Endothelial cell of umbilical vein (primary cell): ENCODE results near the gene WASF2. TPM values are rescaled to one million over a fixed set of nuclear protein-coding genes. Genes with fewer than 3 reads are reported as not detected.

Experiments used
- BruUV-seq: library from RNA; stranded (reverse); fragments of 400-500 nt; replicated peaks from 2 replicates; lab custom pipeline; 2021; lab: Mats Ljungman, UMichigan
- CTCF ChIA-PET: fragments of 300-600, 350-600 bp; sonication (Branson Sonifier 250); formaldehyde crosslinking; loops from one replicate; lab custom pipeline; 2021; ENCODE audit warnings: antibody characterized with exemption, inconsistent platforms; lab: Charles Lee
- POLR2A ChIA-PET: fragments of 300-600, 350-600 bp; sonication (Branson Sonifier 250); formaldehyde crosslinking; loops from one replicate; lab custom pipeline; 2021; ENCODE audit warnings: antibody characterized with exemption, inconsistent platforms; lab: Charles Lee
- DNase-seq: peaks from one replicate; pipeline ENCODE4 v3.0.0-alpha.2; 2011; ENCODE audit warnings: low read depth, low spot score
- FAIRE-seq: peaks from 2 replicates; lab custom pipeline; 2011; peaks lifted over from hg19 to GRCh38; lab: Jason Lieb, UNC
- H2AFZ ChIP-seq: 2 replicates; pipeline ENCODE4 v1.6.0; 2012; ENCODE audit warnings: low read depth, low read length, control low read depth, inconsistent platforms
- H3K27ac ChIP-seq: 2 replicates; pipeline ENCODE4 v1.5.1; 2011; ENCODE audit warnings: low read depth, mild to moderate bottlenecking, control low read depth, low read length, moderate library complexity; ENCODE audit not compliant: insufficient read depth
- H3K27me3 ChIP-seq, 2 experiments: 2 replicates each; pipeline versions ENCODE4 v1.6.0 to v1.6.1; 2011; ENCODE audit warnings: low read length in 2 of 2, mixed read lengths in 1 of 2; ENCODE audit not compliant: control insufficient read depth in 2 of 2, insufficient read depth in 2 of 2
- H3K36me3 ChIP-seq, 2 experiments: 2 replicates in 1 of 2; 3 replicates in 1 of 2; pipeline ENCODE4 v1.5.1; 2011; ENCODE audit warnings: low read length in 2 of 2, mild to moderate bottlenecking in 1 of 2, moderate library complexity in 1 of 2; ENCODE audit not compliant: control insufficient read depth in 2 of 2, insufficient read depth in 2 of 2; ENCODE audit errors: extremely low read depth in 1 of 2
- H3K4me1 ChIP-seq: 3 replicates; pipeline ENCODE4 v1.5.1; 2011; ENCODE audit warnings: mild to moderate bottlenecking, low read length; ENCODE audit not compliant: control insufficient read depth, insufficient read depth; ENCODE audit errors: extremely low read depth
- H3K4me2 ChIP-seq: 2 replicates; pipeline ENCODE4 v1.6.1; 2011; ENCODE audit warnings: low read length, control low read depth, mixed read lengths; ENCODE audit not compliant: insufficient read depth
- H3K4me3 ChIP-seq, 3 experiments: fragments of 200-600 bp in 1 of 3; sonication (generic), shearing (Covaris generic) in 1 of 3; replicated peaks in 1 of 3; 2 replicates each; pipeline ENCODE4 v1.5.1; 2011 to 2016; ENCODE audit warnings: control low read depth in 3 of 3, low read length in 3 of 3, mild to moderate bottlenecking in 2 of 3, inconsistent platforms in 1 of 3, low read depth in 1 of 3, moderate library complexity in 1 of 3; ENCODE audit not compliant: insufficient read depth in 1 of 3
- H3K79me2 ChIP-seq: 2 replicates; pipeline ENCODE4 v1.6.0; 2012; ENCODE audit warnings: low read length, inconsistent platforms; ENCODE audit not compliant: control insufficient read depth, insufficient read depth
- H3K9ac ChIP-seq: replicated peaks from 2 replicates; pipeline ENCODE3; 2011; ENCODE audit warnings: low read length, control low read depth; ENCODE audit not compliant: insufficient read depth; ENCODE audit errors: extremely low read depth
- H3K9me1 ChIP-seq: replicated peaks from 3 replicates; pipeline ENCODE4 v1.6.0; 2011; ENCODE audit warnings: mild to moderate bottlenecking, low read length; ENCODE audit not compliant: control insufficient read depth, insufficient read depth; ENCODE audit errors: extremely low read depth
- H3K9me3 ChIP-seq: replicated peaks from 2 replicates; pipeline ENCODE4 v1.5.1; 2012; ENCODE audit warnings: low read length, inconsistent platforms; ENCODE audit not compliant: control insufficient read depth, insufficient read depth
- H4K20me1 ChIP-seq: replicated peaks from 2 replicates; pipeline ENCODE3; 2011; ENCODE audit warnings: mild to moderate bottlenecking, low read length; ENCODE audit not compliant: control insufficient read depth, insufficient read depth; ENCODE audit errors: extremely low read depth
- CTCF ChIP-seq, 2 donors: IDR thresholded peaks; 1 replicate in 1 of 2; 2 replicates in 1 of 2; pipeline ENCODE4 v1.5.1; 2011; ENCODE audit warnings: low read length in 2 of 2, mild to moderate bottlenecking in 2 of 2, moderate library complexity in 2 of 2, control low read depth in 1 of 2, inconsistent platforms in 1 of 2, low read depth in 1 of 2; ENCODE audit not compliant: insufficient read depth in 1 of 2; ENCODE audit errors: extremely low read depth in 1 of 2
- EZH2 ChIP-seq: IDR thresholded peaks from 2 replicates; pipeline ENCODE4 v1.6.1; 2012; ENCODE audit warnings: borderline replicate concordance, low read depth, mild to moderate bottlenecking, moderate library complexity, low read length, inconsistent platforms; ENCODE audit not compliant: severe bottlenecking
- FOS ChIP-seq: IDR thresholded peaks from 2 replicates; pipeline ENCODE4 v1.6.1; 2011; ENCODE audit warnings: mild to moderate bottlenecking, low read length, moderate library complexity, borderline replicate concordance; ENCODE audit not compliant: insufficient read depth
- GATA2 ChIP-seq: IDR thresholded peaks from 2 replicates; pipeline ENCODE4 v1.7.0; 2011; ENCODE audit warnings: low read depth, mild to moderate bottlenecking, moderate library complexity, mixed read lengths, low read length; ENCODE audit not compliant: insufficient read length, insufficient read depth
- JUN ChIP-seq: IDR thresholded peaks from 2 replicates; pipeline ENCODE4 v1.6.1; 2011; ENCODE audit warnings: borderline replicate concordance, low read depth; ENCODE audit not compliant: insufficient read length, insufficient read depth
- MAX ChIP-seq: IDR thresholded peaks from 2 replicates; pipeline ENCODE4 v1.6.1; 2011; ENCODE audit not compliant: insufficient read depth, insufficient read length
- MYC ChIP-seq: IDR thresholded peaks from one replicate; pipeline ENCODE4 v1.6.1; 2011; ENCODE audit warnings: mild to moderate bottlenecking, low read depth, low read length
- POLR2A ChIP-seq: IDR thresholded peaks from 2 replicates; pipeline ENCODE4 v1.6.1; 2012; ENCODE audit warnings: low read depth, mild to moderate bottlenecking, control low read depth, low read length
- POLR2AphosphoS5 ChIP-seq: IDR thresholded peaks from 2 replicates; pipeline ENCODE4 v1.6.1; 2012; ENCODE audit warnings: low read depth, mild to moderate bottlenecking, control low read depth, low read length, moderate library complexity; ENCODE audit not compliant: insufficient read depth
- dilution Hi-C: fragments of 300-500 bp; cut with MboI; formaldehyde crosslinking; loops from one replicate; pipeline ENCODE4 v1.15.0; 2019; ENCODE audit warnings: low sequenced_read_pairs; ENCODE audit not compliant: extremely low pct_ligation_motif_present
- intact Hi-C: fragments of 100-400 bp; cut with micrococcal nuclease; formaldehyde crosslinking; loops from one replicate; pipeline ENCODE4 v1.10.0; 2022
- polyA plus RNA-seq, 4 experiments: library from polyadenylated mRNA; depleted of rRNA in 3 of 4; stranded (reverse) in 3 of 4; unstranded in 1 of 4; fragments of >200 nt; gene quantifications; 2 replicates each; pipeline versions ENCODE4 v1.2.1 to v1.2.3, GENCODE V29; 2011 to 2012; ENCODE audit warnings: missing spikeins in 1 of 4
- total RNA-seq: library from RNA; stranded (reverse); gene quantifications from 2 replicates; pipeline ENCODE4 v1.2.3, GENCODE V29; 2021

Gene WASF2
- total and polyA plus RNA-seq, 2 donors (not counting 3 experiments of a cell fraction or from before 2014, with no cell fraction given), result 76.9 to 172 TPM

- intact Hi-C loops, result no loop called here
- no peak overlapping the region for H3K9ac ChIP-seq
- H3K9me1 ChIP-seq, result no peaks in the 10 kb centered on the region
- FAIRE-seq, result no peak
- BruUV-seq, result no TSS peak
- TF ChIP-seq EZH2, result no peak
- TF ChIP-seq POLR2A, result no peak
- TF ChIP-seq CTCF (IDR thresholded peaks at IDR 0.05; ENCODE audit: extremely low read depth in 1 of 2, insufficient read depth in 1 of 2, low read depth in 1 of 2, low read length in 2 of 2), result no peak
- no peak for TF ChIP-seq MAX
- TF ChIP-seq POLR2AphosphoS5, result no peak
- no peak for TF ChIP-seq GATA2
- no peak for TF ChIP-seq MYC
- no peak for TF ChIP-seq JUN
- TF ChIP-seq FOS, result no peak
- H4K20me1 ChIP-seq, result no peaks in the 10 kb centered on the region
- no peaks in the 10 kb centered on the region for H3K79me2 ChIP-seq
- ChIA-PET POLR2A (no interaction called here), CTCF (interaction anchor here (1.1 kb wide), 2 partner anchors 22 to 27 kb away, joined by 3 to 7 read pairs; no protein-coding TSS in a partner anchor)
- dilution Hi-C loops, result no loop called here
- peaks cover 9% of the 10 kb centered on the region for H3K4me1 ChIP-seq
- H3K36me3 ChIP-seq, result peaks cover 0 to 8% of the 10 kb centered on the region in 2 experiments
- no peak overlapping the region for H3K27ac ChIP-seq
- DNase-seq, result no peak
- H2AFZ ChIP-seq, result no peak overlapping the region
- peaks cover 3 to 5% of the 10 kb centered on the region in 2 experiments for H3K27me3 ChIP-seq
- no peaks in the 10 kb centered on the region for H3K9me3 ChIP-seq
- no peak overlapping the region for H3K4me3 ChIP-seq
- H3K4me2 ChIP-seq, result no peak overlapping the region
Measured at GRCh38 chr1:27530192-27530591, 40.2 kb upstream of the WASF2 start.
